HepG2 (cell line): ENCODE measurements around the gene UBL5. TPM values are rescaled to one million over a fixed set of nuclear protein-coding genes. Genes with fewer than 3 reads are reported as not detected.

ENCODE experiments used
- AGO1 ChIP-seq: fragments of 200-400 bp; formaldehyde crosslinking; IDR thresholded peaks from 2 replicates; pipeline ENCODE4 v1.6.1; 2017; ENCODE audit warnings: mild to moderate bottlenecking, low read depth, low read length, moderate library complexity; ENCODE audit not compliant: poor library complexity, severe bottlenecking
- ARID5B ChIP-seq: IDR thresholded peaks from 2 replicates; pipeline ENCODE4 v1.4.0; 2020; ENCODE audit warnings: mild to moderate bottlenecking, missing genetic modification reagents
- ARNT2 ChIP-seq: sonication (generic); formaldehyde crosslinking; IDR thresholded peaks from 2 replicates; pipeline ENCODE4 v1.8.0; 2022; ENCODE audit warnings: mild to moderate bottlenecking, low read depth, missing genetic modification reagents, moderate library complexity
- GZF1 ChIP-seq: sonication (generic); formaldehyde crosslinking; IDR thresholded peaks from 2 replicates; pipeline ENCODE4 v1.5.1; 2020; ENCODE audit warnings: mild to moderate bottlenecking, missing genetic modification reagents
- KLF16 ChIP-seq, 2 experiments: sonication (generic) in 1 of 2; formaldehyde crosslinking in 1 of 2; IDR thresholded peaks; 2 replicates each; pipeline versions ENCODE4 v1.6.1 to v1.8.0; 2016 to 2023; ENCODE audit warnings: missing genetic modification reagents in 2 of 2, missing compliant biosample characterization in 1 of 2
- SP4 ChIP-seq: sonication (generic); formaldehyde crosslinking; IDR thresholded peaks from 2 replicates; pipeline ENCODE4 v1.8.1; 2023; ENCODE audit warnings: mild to moderate bottlenecking, missing genetic modification reagents
- SRSF4 ChIP-seq: fragments of 200-400 bp; formaldehyde crosslinking; IDR thresholded peaks from one replicate; pipeline ENCODE4 v1.6.1; 2018; ENCODE audit warnings: mild to moderate bottlenecking, low read depth, low read length, moderate library complexity; ENCODE audit not compliant: poor library complexity, severe bottlenecking
- TSC22D2 ChIP-seq: sonication (generic); formaldehyde crosslinking; IDR thresholded peaks from 2 replicates; pipeline ENCODE4 v1.5.1; 2020; ENCODE audit warnings: missing genetic modification reagents, mild to moderate bottlenecking, borderline replicate concordance
- ZBED4 ChIP-seq: sonication (generic); formaldehyde crosslinking; IDR thresholded peaks from 2 replicates; pipeline ENCODE4 v1.4.0; 2020; ENCODE audit warnings: missing genetic modification reagents, borderline replicate concordance
- ZBTB20 ChIP-seq: sonication (generic); formaldehyde crosslinking; IDR thresholded peaks from 2 replicates; pipeline ENCODE4 v1.8.1; 2023; ENCODE audit warnings: missing genetic modification reagents, low read depth, mild to moderate bottlenecking, borderline replicate concordance
- ZNF354B ChIP-seq: sonication (generic); formaldehyde crosslinking; IDR thresholded peaks from 2 replicates; pipeline ENCODE4 v1.8.0; 2022; ENCODE audit warnings: mild to moderate bottlenecking, missing genetic modification reagents
- ZNF484 ChIP-seq: sonication (generic); formaldehyde crosslinking; IDR thresholded peaks from 2 replicates; pipeline ENCODE4 v1.5.1; 2020; ENCODE audit warnings: mild to moderate bottlenecking, low read depth, missing genetic modification reagents, borderline replicate concordance
- ZNF597 ChIP-seq: sonication (generic); formaldehyde crosslinking; IDR thresholded peaks from 2 replicates; pipeline ENCODE4 v1.5.0; 2020; ENCODE audit warnings: missing genetic modification reagents
- ZNF713 ChIP-seq: sonication (generic); formaldehyde crosslinking; IDR thresholded peaks from 2 replicates; pipeline ENCODE4 v1.4.0; 2020; ENCODE audit warnings: mild to moderate bottlenecking, missing genetic modification reagents
- polyA plus RNA-seq, 8 experiments: library from polyadenylated mRNA; depleted of rRNA in 3 of 8; stranded (reverse) in 7 of 8; unstranded in 1 of 8; fragments of >200 nt; fragmentation: Illumina TruSeq in 4 of 8; extraction: Trizol in 4 of 8; gene quantifications; 2 replicates each; pipeline versions ENCODE4 v1.2.1 to v1.2.3, GENCODE V29; 2011 to 2016; ENCODE audit warnings: low read depth in 4 of 8, missing spikeins in 1 of 8, mixed read lengths in 1 of 8; ENCODE audit not compliant: insufficient read depth in 1 of 8
- total RNA-seq, 5 experiments: library from RNA; depleted of rRNA; stranded (reverse); fragments of >200 nt; fragmentation: Illumina TruSeq; extraction: Trizol; gene quantifications; 2 replicates each; pipeline ENCODE4 v1.2.3, GENCODE V29; 2016; ENCODE audit warnings: low read depth in 1 of 5
- TF ChIP-seq, protein P1 (sequence below): sonication (generic); formaldehyde crosslinking; IDR thresholded peaks from 2 replicates; pipeline ENCODE4 v1.9.0; 2021; ENCODE audit warnings: missing genetic modification reagents, borderline replicate concordance

UBL5 gene
- total and polyA plus RNA-seq, 2 of the 13 experiments (the other 11 are each of a cell fraction or from before 2014, with no cell fraction given), result 373 to 487 TPM

DNA sequence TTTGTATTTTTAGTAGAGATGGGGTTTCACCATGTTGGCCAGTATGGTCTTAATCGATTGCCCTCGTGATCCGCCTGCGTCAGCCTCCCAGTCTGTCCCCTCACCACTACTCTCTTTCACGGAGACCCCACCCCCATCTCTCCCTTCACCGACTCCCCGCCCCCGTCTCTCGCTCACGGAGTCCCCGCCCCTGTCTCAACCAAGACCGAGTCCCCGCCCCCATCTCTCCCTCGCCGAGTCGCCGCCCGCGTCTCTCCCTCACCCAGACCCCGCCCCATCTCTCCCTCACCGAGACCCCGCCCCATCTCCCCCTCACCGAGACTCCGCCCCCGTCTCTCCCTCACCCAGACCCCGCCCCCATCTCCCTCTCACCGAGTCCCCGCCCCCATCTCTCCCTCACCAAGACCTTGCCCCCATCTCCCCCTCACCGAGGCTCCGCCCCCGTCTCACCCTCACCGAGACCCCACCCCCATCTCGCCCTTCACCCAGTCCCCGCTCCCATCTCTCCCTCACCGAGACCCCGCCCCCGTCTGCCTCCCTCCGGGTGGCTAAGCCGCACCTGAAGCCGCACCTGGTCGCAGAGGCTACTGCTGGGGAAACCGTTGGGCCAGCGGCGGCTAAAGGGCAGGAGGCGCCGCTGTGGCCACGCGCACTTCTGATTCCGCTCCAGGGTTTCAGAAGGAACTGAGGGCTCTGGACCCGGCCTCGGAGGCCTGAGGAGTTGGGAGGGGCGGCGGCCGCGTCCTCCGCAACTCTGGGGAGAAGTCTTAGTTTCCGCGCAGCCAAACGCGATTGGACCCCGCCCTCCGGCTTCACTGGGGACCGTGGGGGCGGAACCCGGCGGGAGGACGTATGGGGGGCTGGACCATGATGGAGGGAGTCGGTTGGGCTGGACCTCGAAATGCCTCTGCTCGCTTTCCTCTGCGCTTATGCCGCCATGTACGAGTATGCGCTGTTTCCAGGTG is 42.1 kb upstream of the UBL5 start (continued):
- no peak for TF ChIP-seq SRSF4
- TF ChIP-seq ZBTB20 (CRISPR knock-in tag), result peak; percentile 19; the same call in 1 of the 2 replicates
- TF ChIP-seq ZNF354B, result no peak
- no peak for TF ChIP-seq ZNF597 (CRISPR knock-in tag)
- no peak for TF ChIP-seq SP4 (CRISPR knock-in tag)
- TF ChIP-seq ARID5B (CRISPR knock-in tag), result peak; percentile 22; the same call in 1 of the 2 replicates
- TF ChIP-seq GZF1 (CRISPR knock-in tag), result no peak
- no peak for TF ChIP-seq ZNF713 (CRISPR knock-in tag)
- TF ChIP-seq TSC22D2 (CRISPR knock-in tag), result no peak
- TF ChIP-seq, protein P1, sequence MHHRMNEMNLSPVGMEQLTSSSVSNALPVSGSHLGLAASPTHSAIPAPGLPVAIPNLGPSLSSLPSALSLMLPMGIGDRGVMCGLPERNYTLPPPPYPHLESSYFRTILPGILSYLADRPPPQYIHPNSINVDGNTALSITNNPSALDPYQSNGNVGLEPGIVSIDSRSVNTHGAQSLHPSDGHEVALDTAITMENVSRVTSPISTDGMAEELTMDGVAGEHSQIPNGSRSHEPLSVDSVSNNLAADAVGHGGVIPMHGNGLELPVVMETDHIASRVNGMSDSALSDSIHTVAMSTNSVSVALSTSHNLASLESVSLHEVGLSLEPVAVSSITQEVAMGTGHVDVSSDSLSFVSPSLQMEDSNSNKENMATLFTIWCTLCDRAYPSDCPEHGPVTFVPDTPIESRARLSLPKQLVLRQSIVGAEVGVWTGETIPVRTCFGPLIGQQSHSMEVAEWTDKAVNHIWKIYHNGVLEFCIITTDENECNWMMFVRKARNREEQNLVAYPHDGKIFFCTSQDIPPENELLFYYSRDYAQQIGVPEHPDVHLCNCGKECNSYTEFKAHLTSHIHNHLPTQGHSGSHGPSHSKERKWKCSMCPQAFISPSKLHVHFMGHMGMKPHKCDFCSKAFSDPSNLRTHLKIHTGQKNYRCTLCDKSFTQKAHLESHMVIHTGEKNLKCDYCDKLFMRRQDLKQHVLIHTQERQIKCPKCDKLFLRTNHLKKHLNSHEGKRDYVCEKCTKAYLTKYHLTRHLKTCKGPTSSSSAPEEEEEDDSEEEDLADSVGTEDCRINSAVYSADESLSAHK (CRISPR knock-in tag), result no peak
- no peak; a peak in 1 of 4 replicates for TF ChIP-seq KLF16 (CRISPR knock-in tag; IDR thresholded peaks at IDR 0.05)
- TF ChIP-seq ZNF484 (CRISPR knock-in tag), result no peak
- no peak for TF ChIP-seq ZBED4 (CRISPR knock-in tag)
- TF ChIP-seq ARNT2 (CRISPR knock-in tag), result 0 out of 2 replicates have a peak, but pooled peaks have one; percentile 38
- peak; percentile 64 for TF ChIP-seq AGO1
